DMS153 (cell line): ENCODE data around the gene LNPEP.

Source experiments
- DNase-seq: peaks from one replicate; lab custom pipeline; 2025; lab: John Stamatoyannopoulos, UW

The LNPEP gene

GRCh38 chr5:96961053-96961452 is 25.2 kb downstream of the LNPEP start:
- DNase-seq, result no peak

- DNase-seq, result no peak
Observed at GRCh38 chr5:96962540-96962991, 26.7 kb downstream of the LNPEP start.

GRCh38 chr5:96963267-96963666 is 27.4 kb downstream of the LNPEP start:
- DNase-seq, result no peak

- no peak for DNase-seq
Observed at GRCh38 chr5:96966801-96967200, 30.9 kb downstream of the LNPEP start.

- no peak for DNase-seq
Observed at GRCh38 chr5:96967400-96967799, 31.5 kb downstream of the LNPEP start.

DNA sequence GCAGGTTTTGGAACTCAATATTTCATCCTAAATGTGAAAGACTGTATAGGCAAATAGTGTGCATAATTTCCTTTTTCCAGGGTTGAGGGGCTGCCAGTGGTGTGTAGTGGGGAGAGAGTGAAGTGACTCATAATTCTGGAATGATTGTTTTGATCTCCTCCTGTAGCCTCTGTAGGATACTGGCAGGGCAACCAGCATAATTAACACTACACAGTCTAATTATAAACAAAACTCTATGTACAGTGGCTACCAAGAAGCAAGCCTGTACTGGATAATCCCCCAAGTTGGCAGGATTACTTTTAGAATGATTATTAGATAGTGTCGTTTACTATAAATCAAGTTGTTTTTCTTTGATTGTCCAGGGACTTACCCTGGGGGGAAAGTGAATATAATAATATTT is 32.2 kb downstream of the LNPEP start:
- no peak for DNase-seq

DNA sequence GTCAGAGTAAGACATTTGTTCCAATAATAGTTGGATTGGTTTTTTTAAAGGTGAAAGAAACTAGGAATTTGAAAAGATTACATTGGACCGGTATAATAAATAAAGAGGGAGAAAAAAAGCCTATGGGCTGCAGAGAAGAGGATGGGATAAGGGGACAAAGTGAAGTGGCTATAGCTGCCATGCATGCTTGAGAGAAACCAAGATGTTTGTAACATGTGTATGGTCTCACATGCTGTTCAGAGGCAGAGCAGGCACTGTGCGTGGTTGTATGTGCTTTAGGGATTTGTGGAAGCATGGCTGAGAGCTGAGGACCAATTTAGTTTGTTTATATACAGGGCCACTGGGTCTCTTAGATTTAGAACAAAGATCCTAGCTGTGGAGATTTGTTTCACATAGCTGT is 32.7 kb downstream of the LNPEP start:
- DNase-seq, result no peak

- no peak for DNase-seq
Observed at GRCh38 chr5:96969366-96969765, 33.5 kb downstream of the LNPEP start.

DNA sequence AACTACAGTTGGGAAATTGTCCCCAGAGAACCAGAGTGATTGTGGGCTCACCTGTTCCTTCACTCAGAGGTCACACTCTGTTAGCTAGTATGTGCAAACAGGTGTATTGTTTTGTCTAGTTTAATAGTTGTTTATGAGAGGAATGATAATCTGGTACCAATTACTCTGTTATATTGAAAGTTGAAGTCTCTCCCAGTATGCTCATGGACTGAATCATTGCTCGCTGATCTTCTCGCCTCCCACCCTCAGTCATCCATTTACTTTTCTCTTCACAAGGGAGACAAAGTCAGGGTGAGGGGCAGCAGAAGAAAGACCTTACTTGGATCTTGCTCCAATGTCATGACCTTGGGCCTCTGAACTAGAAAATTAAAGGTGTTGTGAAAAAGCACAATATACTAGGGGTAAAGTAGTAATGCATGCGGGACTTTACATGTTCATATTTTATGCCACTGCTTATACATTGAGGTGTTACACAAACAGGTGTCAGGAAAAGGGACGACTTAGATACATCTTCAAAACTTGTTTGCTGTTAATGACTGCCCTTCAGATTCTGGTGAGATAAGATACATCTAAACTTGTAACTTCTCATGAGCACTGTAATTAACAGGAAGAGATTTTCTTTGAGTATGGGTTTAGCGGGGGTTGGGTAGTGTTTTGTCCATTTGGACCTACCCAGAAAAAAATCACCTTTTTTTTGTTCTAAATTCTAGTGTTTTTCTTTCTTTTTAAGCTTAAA is 36.9 kb downstream of the LNPEP start:
- no peak for DNase-seq

GRCh38 chr5:96973532-96974401 is 37.9 kb downstream of the LNPEP start:
- DNase-seq, result no peak

GRCh38 chr5:96975656-96976055 is 39.8 kb downstream of the LNPEP start:
- no peak for DNase-seq

GRCh38 chr5:96977228-96977627 is 41.3 kb downstream of the LNPEP start:
- DNase-seq, result no peak

- DNase-seq, result no peak
Observed at GRCh38 chr5:96978812-96979449, 43.1 kb downstream of the LNPEP start.

DNA sequence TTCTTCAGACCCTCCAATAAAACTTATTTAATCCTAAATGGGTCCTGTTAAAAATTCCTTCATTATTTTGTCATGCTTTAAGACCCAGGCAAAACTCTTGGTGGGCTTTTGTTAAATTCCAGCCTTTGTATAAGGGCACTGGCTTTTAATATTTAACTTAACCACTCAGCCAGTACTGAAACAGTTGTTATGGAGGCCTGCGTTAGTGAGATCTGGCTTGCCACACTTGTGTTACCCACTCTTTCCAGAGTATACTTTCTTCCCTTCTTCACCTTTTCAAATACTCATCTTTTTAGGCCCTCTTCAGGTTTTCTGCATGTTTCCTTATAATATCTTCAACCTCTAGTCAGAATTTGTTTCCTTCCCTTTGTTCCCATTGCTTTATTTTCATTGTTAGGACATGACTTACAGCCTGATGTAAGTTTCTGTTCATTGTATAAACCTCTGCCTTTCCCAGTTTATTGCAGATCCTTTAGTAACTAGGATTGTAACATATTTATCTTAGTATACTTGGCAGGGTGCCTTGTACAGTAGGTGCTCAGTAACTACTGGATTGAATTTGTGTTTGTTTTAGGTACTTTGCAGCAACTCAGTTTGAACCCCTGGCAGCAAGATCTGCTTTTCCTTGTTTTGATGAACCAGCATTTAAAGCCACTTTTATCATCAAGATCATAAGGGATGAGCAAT is 48.8 kb downstream of the LNPEP start:
- DNase-seq, result no peak

- no peak for DNase-seq
Observed at GRCh38 chr5:96986450-96986849, 50.6 kb downstream of the LNPEP start.

- no peak for DNase-seq
Observed at GRCh38 chr5:96990102-96990501, 54.2 kb downstream of the LNPEP start.

DNA sequence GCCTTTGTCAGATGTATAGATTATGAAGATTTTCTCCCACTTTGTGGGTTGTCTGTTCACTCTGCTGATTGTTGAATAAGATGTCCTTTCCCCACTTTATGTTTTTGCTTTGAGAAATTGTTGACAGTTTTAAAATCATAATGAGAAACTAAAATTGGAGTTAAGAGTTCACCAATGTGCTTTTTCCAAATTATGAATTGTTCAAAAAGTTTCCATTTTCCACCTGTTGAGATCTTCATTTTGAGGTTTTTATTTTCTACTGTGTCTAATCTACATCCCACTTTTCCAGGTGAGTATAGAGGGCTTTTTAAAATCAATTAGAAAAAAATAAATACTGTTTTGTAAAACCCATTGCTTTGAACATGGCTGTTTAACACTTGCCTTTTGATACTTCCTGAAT is 55.8 kb downstream of the LNPEP start:
- DNase-seq, result no peak

DNA sequence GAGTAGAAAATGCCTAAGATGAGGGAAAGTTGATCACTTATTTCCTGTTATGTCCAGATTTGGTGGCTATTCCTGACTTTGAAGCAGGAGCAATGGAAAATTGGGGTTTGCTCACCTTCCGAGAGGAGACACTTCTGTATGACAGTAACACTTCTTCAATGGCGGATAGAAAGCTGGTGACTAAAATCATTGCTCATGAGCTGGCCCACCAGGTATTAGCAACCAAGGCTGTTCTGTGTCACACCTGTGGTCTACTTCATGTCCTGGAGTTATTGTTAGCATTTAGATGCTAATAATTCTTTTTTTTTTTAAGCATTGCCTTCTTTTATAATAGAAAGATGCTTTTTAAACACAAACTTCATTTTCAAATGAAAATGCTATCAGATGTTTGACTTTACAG is 57.9 kb downstream of the LNPEP start:
- no peak for DNase-seq

DNA sequence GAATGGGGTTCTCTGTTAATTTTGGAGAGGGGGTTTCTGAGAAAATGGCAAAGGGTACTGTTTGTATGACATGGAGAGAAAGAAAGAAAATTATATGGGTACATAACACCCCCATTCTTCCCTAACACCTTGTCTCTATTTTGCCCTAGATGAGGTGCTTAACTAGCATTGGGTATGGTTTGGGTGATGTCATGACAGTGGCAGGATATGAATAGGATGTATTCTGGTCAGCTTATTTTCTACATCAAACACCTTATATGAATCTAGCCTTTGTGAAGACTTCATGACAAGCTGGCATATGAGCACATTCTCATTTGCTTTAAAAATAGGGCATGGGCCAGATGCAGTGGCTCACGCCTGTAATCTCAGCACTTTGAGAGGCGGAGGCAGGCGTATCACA is 58.6 kb downstream of the LNPEP start:
- DNase-seq, result no peak

DNA sequence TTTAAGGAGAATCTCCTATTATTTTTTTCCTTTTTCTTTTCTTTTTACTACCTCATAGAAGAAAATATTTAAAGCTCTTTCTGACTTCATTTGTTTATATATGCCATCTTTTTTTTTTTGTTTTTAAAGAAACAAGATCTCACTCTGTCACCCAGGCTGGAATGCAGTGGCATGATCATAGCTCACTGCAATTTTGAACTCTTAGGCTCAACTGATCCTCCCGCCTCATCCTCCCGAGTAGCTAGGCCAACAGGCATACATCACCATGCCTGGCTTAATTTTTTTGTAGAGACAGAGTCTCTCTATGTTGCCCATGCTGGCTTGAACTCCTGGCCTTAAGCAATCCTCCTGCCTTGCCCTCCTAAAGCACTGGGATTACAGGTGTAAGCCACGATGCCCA is 59.5 kb downstream of the LNPEP start:
- no peak for DNase-seq

GRCh38 chr5:96997265-96997859 is 61.5 kb downstream of the LNPEP start:
- DNase-seq, result peak; percentile 9

GRCh38 chr5:96999856-97000255 is 64.0 kb downstream of the LNPEP start:
- no peak for DNase-seq
